Tibial nerve (tissue), 3 donors: Measurements from ENCODE around the gene PDE3A.

ENCODE experiments used
- CTCF ChIP-seq, 5 experiments: fragments of 200-600 bp in 3 of 5; fragments of 450-650 bp in 2 of 5; sonication (generic) in 3 of 5; IDR thresholded peaks; one replicate each; pipeline ENCODE4 v1.5.1; 2016 to 2019; ENCODE audit warnings: antibody characterized with exemption in 5 of 5, mild to moderate bottlenecking in 3 of 5, moderate library complexity in 2 of 5
- POLR2A ChIP-seq, 2 donors: fragments of 450-650 bp; IDR thresholded peaks; one replicate each; pipeline ENCODE4 v1.6.1; 2017; ENCODE audit warnings: antibody characterized with exemption in 2 of 2, mild to moderate bottlenecking in 2 of 2, moderate library complexity in 2 of 2

GRCh38 chr12:20523658-20524057 lies 155.3 kb downstream of the PDE3A start:
- TF ChIP-seq POLR2A (IDR thresholded peaks at IDR 0.05) (no peak), CTCF (IDR thresholded peaks at IDR 0.05) (no peak)
